Stomach (tissue), 9 donors: Measurements from ENCODE around the gene VPS51. TPM values are rescaled to one million over a fixed set of nuclear protein-coding genes. Genes with fewer than 3 reads are reported as not detected.

ENCODE experiments used
- DNase-seq, 2 donors: peaks; one replicate each; pipeline versions ENCODE4 v3.0.0 to v3.0.0-alpha.2; 2013 to 2019
- H3K27ac ChIP-seq, 5 donors: fragments of 200-600 bp in 4 of 5; sonication (generic) in 4 of 5; one replicate each; pipeline ENCODE4 v1.5.1; 2013 to 2019; ENCODE audit warnings: mild to moderate bottlenecking in 1 of 5, moderate library complexity in 1 of 5
- H3K27me3 ChIP-seq, 3 donors: fragments of 200-600 bp; sonication (generic); one replicate each; pipeline ENCODE4 v1.5.1; 2017 to 2019; ENCODE audit warnings: mixed run types in 1 of 3
- H3K36me3 ChIP-seq, 4 donors: fragments of 200-600 bp; sonication (generic); 1 replicate in 3 of 4; 2 replicates in 1 of 4; pipeline ENCODE4 v1.5.1; 2016 to 2019
- H3K4me1 ChIP-seq, 4 donors: fragments of 200-600 bp; sonication (generic); one replicate each; pipeline ENCODE4 v1.5.1; 2016 to 2019
- H3K4me3 ChIP-seq, 4 donors: fragments of 200-600 bp; sonication (generic) in 3 of 4; one replicate each; pipeline ENCODE4 v1.5.1; 2016 to 2019; ENCODE audit warnings: mild to moderate bottlenecking in 1 of 4
- H3K9me3 ChIP-seq, 4 donors: fragments of 200-600 bp; sonication (generic); one replicate each; pipeline ENCODE4 v1.5.1; 2016 to 2019
- EP300 ChIP-seq: sonication (generic); formaldehyde crosslinking; IDR thresholded peaks from one replicate; pipeline ENCODE4 v1.6.1; 2017; ENCODE audit warnings: antibody characterized with exemption
- POLR2A ChIP-seq, 4 donors: fragments of 450-650 bp; IDR thresholded peaks; one replicate each; pipeline ENCODE4 v1.6.1; 2016; ENCODE audit warnings: antibody characterized with exemption in 4 of 4, control low read depth in 2 of 4, mild to moderate bottlenecking in 1 of 4, moderate library complexity in 1 of 4
- POLR2AphosphoS5 ChIP-seq, 3 donors: sonication (generic); formaldehyde crosslinking; IDR thresholded peaks; one replicate each; pipeline ENCODE4 v1.6.1; 2016; ENCODE audit warnings: antibody characterized with exemption in 3 of 3
- WGBS, 5 donors: extraction: QIAGEN DNeasy Blood & Tissue Kit in 3 of 5; methylation state at CpG; one replicate each; pipeline versions ENCODE4 v1.1.5 to v1.1.7; 2013 to 2018; 5-methylcytosine and 5-hydroxymethylcytosine counted together
- intact Hi-C: fragments of 100-400 bp; cut with DNase I; formaldehyde crosslinking; loops from one replicate; pipeline ENCODE4 v1.15.1; 2023; ENCODE audit warnings: low total_unique reads
- polyA plus RNA-seq, 3 donors: library from polyadenylated mRNA; stranded (reverse); fragments of 200-250 nt; gene quantifications; one replicate each; pipeline ENCODE4 v1.2.3, GENCODE V29; 2013
- total RNA-seq, 5 donors: library from RNA; depleted of rRNA; stranded (reverse); fragments of >200 nt; gene quantifications; one replicate each; pipeline versions ENCODE4 v1.1.0 to v1.2.3, GENCODE V29; 2014 to 2016
- TF ChIP-seq, protein P1 (sequence below), 7 experiments: fragments of 450-650 bp in 4 of 7; fragments of 200-600 bp in 3 of 7; sonication (generic) in 3 of 7; IDR thresholded peaks; one replicate each; pipeline ENCODE4 v1.5.1; 2016 to 2019; ENCODE audit warnings: antibody characterized with exemption in 7 of 7, control low read depth in 2 of 7, mild to moderate bottlenecking in 1 of 7
- donor health status: healthy with polysubstance abuse.
- donor health status: Bipolar disorder and iron deficiency.
- donor health status: healthy.

Gene VPS51
- total and polyA plus RNA-seq, 8 donors = 124 to 2,272 (median 202) TPM

DNA sequence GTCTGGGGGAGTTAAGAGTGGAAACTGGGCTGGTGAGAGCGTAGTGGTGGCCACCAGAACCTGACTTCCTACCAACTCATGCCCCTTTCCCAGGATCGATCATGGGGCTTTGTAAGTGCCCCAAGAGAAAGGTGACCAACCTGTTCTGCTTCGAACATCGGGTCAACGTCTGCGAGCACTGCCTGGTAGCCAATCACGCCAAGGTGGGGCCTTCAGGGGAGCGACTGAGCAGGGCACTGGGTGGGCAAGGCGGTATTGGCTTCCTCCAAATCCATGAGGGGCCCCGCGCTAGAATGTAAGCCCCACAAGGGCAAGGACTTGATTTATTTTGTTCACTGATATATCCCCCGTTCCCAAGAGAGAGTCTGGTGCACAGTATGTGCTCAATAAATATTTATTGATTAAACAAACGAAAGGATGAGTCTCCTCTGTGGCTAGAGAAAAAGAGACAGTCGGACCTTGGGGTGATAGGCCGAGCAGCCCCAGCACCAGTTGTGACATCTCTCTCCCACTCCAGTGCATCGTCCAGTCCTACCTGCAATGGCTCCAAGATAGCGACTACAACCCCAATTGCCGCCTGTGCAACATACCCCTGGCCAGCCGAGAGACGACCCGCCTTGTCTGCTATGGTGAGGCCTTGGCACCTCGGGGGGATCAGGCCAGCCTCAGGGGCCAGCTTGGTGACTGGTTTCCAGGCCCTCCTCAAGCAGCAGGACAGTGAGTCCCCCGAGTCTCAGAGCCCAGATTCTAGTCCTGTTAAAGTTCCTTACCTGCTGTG lies 11.2 kb upstream of the VPS51 start:
- H3K4me1 ChIP-seq = peaks cover 14 to 32% (median 23%) of the 10 kb centered on the region in 4 donors
- 38 to 46% (median 39%) methylated on average over 21 to 23 of the region's 23 CpGs for WGBS, 5 donors
- no peak for DNase-seq
- H3K27ac ChIP-seq = peak overlapping the region; percentile 91 to 95 (median 93)
- H3K27me3 ChIP-seq = no peaks in the 10 kb centered on the region
- peaks cover 22 to 49% (median 46%) of the 10 kb centered on the region in 4 donors for H3K36me3 ChIP-seq
- peak overlapping the region; percentile 60 to 81 (median 70) for H3K4me3 ChIP-seq
- no peak for TF ChIP-seq POLR2A (IDR thresholded peaks at IDR 0.05)
- TF ChIP-seq POLR2AphosphoS5 (IDR thresholded peaks at IDR 0.05) = no peak
- TF ChIP-seq, protein P1, sequence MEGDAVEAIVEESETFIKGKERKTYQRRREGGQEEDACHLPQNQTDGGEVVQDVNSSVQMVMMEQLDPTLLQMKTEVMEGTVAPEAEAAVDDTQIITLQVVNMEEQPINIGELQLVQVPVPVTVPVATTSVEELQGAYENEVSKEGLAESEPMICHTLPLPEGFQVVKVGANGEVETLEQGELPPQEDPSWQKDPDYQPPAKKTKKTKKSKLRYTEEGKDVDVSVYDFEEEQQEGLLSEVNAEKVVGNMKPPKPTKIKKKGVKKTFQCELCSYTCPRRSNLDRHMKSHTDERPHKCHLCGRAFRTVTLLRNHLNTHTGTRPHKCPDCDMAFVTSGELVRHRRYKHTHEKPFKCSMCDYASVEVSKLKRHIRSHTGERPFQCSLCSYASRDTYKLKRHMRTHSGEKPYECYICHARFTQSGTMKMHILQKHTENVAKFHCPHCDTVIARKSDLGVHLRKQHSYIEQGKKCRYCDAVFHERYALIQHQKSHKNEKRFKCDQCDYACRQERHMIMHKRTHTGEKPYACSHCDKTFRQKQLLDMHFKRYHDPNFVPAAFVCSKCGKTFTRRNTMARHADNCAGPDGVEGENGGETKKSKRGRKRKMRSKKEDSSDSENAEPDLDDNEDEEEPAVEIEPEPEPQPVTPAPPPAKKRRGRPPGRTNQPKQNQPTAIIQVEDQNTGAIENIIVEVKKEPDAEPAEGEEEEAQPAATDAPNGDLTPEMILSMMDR (IDR thresholded peaks at IDR 0.05) = no peak
- intact Hi-C loops = no loop called here
- H3K9me3 ChIP-seq = no peaks in the 10 kb centered on the region

DNA sequence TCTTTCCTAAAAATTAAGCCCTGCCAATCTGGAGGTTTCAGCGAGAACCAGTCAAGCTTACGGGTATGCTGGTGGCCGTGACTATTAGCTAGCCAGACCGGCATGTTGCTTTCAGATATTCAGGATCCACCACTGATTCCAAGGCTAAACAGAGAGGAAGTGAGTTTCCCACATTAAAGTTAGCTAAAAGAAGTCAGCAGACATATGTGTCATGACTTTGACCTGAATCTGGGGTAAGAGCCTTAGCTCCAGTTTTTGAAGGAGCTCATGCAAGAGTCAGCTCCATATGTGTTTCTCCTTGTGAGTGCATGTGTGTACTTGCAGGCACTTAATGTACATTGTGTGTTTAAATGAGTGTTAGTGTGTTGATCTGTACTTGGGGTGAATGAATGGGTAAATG lies 10.6 kb upstream of the VPS51 start:
- DNase-seq = no peak
- H3K27ac ChIP-seq = peak overlapping the region in 1 of 5 donors; percentile 95
- peak overlapping the region in 1 of 4 donors; percentile 60 for H3K4me3 ChIP-seq
- no peaks in the 10 kb centered on the region for H3K9me3 ChIP-seq
- 78 to 98% (median 91%) methylated on average over 4 of the region's 4 CpGs for WGBS, 5 donors
- TF ChIP-seq EP300 (no peak), POLR2AphosphoS5 (IDR thresholded peaks at IDR 0.05) (no peak), POLR2A (IDR thresholded peaks at IDR 0.05) (no peak)
- TF ChIP-seq, protein P1 (IDR thresholded peaks at IDR 0.05) = no peak
- no peaks in the 10 kb centered on the region for H3K27me3 ChIP-seq
- intact Hi-C loops = no loop called here
- peaks cover 22 to 54% (median 48%) of the 10 kb centered on the region in 4 donors for H3K36me3 ChIP-seq
- peaks cover 14 to 32% (median 23%) of the 10 kb centered on the region in 4 donors for H3K4me1 ChIP-seq

DNA sequence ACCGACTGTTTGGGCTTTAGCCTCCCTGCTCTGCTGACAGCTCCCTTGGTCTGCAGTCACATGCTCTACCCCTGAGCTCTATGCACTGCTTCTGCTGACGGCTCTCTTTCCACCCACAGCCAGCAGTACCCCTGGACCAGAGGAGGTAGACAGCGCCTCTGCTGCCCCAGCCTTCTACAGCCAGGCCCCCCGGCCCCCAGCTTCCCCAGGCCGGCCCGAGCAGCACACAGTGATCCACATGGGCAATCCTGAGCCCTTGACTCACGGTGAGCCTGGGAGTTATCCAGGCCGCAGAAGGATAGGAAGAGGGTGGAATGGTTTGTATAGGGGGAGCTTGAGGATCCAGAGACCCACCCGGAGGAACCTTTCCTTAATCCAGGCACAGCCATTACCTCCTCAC lies 9.2 kb upstream of the VPS51 start:
- WGBS, 5 donors = 90 to 97% (median 93%) methylated on average over 7 to 9 of the region's 9 CpGs
- TF ChIP-seq, protein P1 (IDR thresholded peaks at IDR 0.05) = no peak
- no peak for TF ChIP-seq POLR2AphosphoS5 (IDR thresholded peaks at IDR 0.05)
- no peaks in the 10 kb centered on the region for H3K27me3 ChIP-seq

DNA sequence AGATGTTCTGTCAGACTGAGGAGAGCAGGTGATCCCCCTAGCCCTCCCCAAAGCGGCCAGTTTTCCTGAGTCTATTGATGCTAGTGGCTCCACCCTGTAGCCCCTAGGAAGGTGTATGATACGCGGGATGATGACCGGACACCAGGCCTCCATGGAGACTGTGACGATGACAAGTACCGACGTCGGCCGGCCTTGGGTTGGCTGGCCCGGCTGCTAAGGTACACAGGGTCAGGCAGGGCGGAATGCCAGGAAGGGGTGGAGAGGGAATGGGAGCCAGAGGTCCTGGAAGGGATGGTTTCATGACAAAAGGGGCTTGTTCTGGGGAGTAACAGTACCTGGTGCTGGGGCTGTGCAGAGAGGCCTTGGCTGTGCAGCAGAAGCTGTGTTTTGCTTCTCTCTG lies 8.8 kb upstream of the VPS51 start:
- Histone ChIP-seq H3K27me3 (no peaks in the 10 kb centered on the region), H3K9me3 (no peaks in the 10 kb centered on the region), H3K4me1 (peaks cover 14 to 32% (median 23%) of the 10 kb centered on the region in 4 donors), H3K27ac (no peak overlapping the region), H3K36me3 (peaks cover 22 to 54% (median 48%) of the 10 kb centered on the region in 4 donors), H3K4me3 (no peak overlapping the region)
- 83 to 92% (median 86%) methylated on average over 11 of the region's 11 CpGs for WGBS, 5 donors
- no peak for DNase-seq
- intact Hi-C loops = no loop called here
- TF ChIP-seq, protein P1 (IDR thresholded peaks at IDR 0.05) = no peak
- no peak for TF ChIP-seq EP300
- no peak for TF ChIP-seq POLR2AphosphoS5 (IDR thresholded peaks at IDR 0.05)
- no peak for TF ChIP-seq POLR2A (IDR thresholded peaks at IDR 0.05)

More for the DNA sequence above, 9.2 kb upstream of the VPS51 start:
- no peak for DNase-seq
- Histone ChIP-seq H3K27ac (no peak overlapping the region), H3K4me1 (peaks cover 14 to 32% (median 23%) of the 10 kb centered on the region in 4 donors), H3K9me3 (no peaks in the 10 kb centered on the region), H3K36me3 (peaks cover 22 to 54% (median 48%) of the 10 kb centered on the region in 4 donors), H3K4me3 (no peak overlapping the region)
- intact Hi-C loops = no loop called here
